ELR (cell line): Measurements from ENCODE around the gene CDC25B.
"Not testable (repeated sequence)": the region's sequence is repeated elsewhere in the genome, so short reads cannot be mapped to it uniquely, and the experiment has no call there.

Experiments used
- DNase-seq: peaks from one replicate; pipeline ENCODE4 v3.0.0-alpha.2; 2015; ENCODE audit warnings: low read depth

The CDC25B gene

DNA sequence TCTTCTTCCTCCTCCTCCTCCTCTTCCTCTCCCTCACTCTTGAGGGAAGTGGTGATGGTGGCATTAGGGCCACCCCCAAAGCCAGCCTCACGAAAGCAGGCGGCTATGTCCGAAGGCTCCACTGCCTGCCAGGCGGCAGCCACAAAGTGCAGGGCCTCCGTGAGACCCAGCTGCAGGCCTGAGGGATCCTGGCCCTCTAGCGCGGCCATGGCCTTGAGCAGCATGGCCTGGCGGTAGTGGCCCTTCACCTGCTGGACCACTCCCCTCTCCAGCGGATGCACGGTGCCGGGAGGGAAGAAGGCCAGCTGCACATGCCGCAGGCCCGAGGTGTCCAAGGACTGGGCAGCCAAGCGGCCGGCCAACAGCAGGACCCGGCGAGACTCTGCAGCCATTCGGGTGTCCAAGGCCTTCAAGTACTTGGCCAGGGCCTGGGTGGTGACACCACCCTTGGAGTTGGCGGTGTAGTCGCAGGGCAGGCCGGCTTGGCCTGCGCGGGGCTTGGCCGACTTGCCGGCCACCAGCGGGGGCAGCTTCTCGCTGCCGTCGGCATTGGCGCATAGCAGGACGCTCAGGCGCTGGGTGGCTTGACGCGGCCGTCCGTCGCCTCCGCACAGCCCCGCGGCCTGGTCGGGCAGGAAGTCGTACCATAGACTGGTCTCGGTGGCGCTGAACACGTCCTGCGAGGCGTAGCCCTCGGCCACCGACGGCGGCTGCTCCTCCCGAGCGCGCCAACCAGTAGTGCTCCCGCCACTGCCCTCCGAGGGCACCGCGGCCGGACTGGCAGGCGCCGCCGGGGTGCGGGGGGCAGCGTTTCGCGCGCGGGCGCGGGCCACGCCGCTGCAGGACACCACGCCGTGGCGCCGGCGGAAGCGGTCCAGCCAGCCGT lies 10.6 kb upstream of the CDC25B start:
- peak; percentile 50 for DNase-seq

DNA sequence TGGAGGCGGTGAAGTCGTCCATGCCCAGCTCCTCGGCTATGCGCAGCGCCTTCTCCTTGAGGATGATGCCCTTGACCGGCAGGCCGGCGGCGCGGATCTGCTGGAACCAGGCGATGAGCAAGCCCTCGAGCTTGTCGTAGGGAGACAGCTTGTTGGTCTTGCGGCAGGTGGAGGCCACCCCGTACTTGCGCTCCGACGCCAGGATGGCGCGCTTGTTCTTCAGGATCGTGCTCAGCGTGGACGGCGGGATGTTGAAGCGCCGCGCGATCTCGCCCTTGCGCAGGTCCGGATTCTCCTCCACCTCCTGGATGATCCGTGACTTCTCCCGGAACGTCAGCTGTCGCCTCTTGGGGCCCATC lies 10.0 kb upstream of the CDC25B start:
- peak; percentile 72 for DNase-seq

DNA sequence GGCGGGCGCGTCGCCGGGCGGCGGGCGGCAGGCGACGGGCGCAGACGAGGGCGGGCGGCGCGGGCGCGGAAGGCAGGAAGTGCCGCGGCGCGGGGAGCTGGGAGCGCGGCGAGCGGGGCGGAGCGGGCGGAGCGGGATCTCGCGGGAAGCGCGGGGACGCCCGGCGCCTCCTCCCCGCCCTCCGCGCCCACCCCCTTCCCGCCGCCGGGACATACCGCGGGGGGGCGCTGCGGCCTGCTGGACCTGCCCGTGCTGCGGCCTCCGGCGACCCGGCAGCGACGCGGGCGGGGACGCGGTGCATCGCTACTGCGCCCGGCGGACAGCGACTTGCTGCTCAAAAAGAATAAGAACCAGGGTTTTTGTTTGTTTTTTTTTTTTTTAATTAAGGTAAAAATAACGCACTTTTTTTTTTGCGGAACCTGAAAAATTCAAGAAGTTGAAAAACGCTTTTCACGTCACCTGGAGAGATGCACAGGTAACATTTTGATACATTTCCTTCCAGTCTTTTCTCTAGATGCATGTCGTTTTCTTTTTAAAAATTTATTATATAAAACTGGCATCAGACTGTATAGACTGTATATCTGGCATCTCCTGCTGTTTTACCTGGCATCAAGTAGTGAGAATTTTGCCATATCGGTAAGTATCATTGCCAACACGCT lies 9.3 kb upstream of the CDC25B start, which contains the start of gene CENPB:
Gene CENPB (minus strand): TSS at position 76 of the 659 bp plus-strand sequence. CDS start 257 bp downstream, outside the sequence.
- DNase-seq, result peak; percentile 88

DNA sequence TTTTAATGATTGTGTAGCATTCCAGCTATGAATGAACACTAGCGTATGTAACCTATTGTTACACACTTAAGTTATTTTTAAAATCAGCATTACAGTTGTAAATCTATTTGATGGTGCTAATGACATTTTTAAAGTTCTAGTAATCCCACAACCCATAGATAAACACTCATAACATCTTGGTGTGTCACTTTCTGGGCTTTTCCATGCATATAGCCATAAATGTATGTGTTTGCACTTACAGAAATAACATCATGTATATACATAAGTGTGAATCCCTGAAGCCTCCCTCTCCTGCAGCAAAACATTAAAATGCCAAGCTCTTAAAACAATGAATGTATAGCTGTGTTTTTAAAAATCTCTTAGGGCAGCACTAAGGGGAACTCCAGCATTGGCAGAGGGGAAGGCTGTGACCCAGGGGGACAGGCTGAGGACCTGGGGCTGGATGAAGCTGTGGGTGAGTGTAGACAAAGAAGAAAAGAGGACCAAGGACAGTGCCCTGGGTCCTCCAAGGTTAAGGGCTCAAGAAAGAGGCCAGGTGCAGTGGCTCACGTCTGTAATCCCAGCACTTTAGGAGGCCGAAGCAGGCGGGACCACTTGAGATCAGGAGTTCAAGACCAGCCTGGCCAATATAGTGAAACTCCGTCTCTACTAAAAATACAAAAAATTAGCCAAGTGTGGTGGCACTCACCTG lies 8.6 kb upstream of the CDC25B start:
- peak; percentile 20 for DNase-seq

DNA sequence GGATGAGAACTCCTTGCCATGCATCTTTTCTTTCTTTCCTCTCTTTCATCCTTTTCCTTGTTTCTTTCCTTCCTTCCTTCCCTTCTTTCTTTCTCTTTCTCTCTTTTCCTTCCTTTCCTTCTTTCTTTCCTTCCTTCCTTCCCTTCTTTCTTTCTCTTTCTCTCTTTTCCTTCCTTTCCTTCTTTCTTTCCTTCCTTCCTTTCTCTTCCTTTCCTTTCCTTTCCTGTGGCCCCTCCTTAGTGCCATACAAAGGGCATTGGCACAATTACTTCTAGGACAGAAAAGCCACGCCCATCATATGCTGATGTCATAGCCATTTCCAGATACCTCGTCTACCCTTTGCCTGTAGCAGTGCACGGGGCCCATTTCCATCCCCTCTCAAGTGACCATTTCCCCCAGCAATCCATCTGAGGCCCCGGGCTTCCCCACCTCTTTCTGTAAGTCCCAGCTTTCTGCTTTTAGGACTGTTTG lies 7.4 kb upstream of the CDC25B start:
- DNase-seq, result peak; percentile 46

DNA sequence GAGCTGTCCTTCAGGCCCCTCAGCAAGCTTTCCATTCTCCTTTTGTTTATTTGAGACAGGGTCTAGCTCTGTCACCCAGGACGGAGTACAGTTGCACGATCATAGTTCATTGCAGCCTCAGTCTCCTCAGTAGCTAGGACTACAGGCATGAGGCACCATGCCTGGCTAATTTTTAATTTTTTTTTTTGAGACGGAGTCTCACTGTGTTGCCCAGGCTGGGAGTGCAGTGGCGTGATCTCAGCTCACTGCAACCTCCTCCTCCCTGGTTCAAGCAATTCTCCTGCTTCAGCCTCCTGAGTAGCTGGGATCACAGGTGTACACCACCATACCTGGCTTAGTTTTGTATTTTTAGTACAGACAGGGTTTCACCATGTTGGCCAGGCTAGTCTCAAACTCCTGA lies 6.9 kb upstream of the CDC25B start:
- DNase-seq, result not testable (repeated sequence)

DNA sequence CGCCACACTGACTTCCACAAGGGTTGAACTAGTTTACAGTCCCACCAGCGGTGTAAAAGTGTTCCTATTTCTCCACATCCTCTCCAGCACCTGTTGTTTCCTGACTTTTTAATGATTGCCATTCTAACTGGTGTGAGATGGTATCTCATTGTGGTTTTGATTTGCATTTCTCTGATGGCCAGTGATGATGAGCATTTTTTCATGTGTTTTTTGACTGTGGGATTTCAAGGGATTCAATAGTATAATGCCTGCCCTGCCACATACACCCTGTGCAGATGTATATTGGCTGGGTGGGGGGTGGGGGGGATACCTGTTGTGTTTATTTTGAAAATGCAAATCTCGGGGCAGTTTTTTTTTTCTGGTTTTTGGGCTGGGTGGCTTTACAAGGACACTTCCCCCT lies 1.9 kb upstream of the CDC25B start:
- DNase-seq, result not testable (repeated sequence)

DNA sequence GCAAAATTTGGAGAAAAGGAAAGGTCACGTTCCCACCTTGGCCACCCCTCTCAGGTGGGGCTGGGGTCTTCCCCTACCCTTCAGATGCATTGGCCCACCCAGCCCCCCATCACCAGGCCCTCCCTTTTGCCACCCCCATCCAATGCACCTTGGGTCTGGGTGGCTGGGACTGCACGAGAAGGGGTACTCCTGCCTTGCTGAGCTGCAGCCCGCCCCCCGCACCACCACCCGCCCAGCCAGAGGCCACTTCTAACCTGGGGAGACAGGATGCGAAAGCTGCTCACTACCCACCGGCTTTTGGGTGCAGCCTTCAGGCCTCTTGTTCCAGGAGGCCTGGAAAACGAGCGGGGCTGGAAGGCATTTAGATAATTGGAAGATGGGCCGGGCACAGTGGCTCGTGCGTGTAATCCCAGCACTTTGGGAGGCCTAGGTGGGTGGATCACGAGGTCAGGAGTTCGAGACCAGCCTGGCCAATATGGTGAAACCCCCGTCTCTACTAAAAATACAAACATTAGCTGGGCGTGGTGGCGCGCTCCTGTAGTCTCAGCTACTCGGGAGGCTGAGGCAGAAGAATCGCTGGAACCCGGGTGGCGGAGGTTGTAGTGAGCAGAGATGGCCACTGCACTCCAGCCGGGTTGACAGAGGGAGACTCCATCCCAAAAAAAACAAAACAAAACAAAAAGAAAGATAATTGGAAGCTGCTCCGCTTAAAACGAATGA lies 1.2 kb upstream of the CDC25B start:
- DNase-seq, result no peak

DNA sequence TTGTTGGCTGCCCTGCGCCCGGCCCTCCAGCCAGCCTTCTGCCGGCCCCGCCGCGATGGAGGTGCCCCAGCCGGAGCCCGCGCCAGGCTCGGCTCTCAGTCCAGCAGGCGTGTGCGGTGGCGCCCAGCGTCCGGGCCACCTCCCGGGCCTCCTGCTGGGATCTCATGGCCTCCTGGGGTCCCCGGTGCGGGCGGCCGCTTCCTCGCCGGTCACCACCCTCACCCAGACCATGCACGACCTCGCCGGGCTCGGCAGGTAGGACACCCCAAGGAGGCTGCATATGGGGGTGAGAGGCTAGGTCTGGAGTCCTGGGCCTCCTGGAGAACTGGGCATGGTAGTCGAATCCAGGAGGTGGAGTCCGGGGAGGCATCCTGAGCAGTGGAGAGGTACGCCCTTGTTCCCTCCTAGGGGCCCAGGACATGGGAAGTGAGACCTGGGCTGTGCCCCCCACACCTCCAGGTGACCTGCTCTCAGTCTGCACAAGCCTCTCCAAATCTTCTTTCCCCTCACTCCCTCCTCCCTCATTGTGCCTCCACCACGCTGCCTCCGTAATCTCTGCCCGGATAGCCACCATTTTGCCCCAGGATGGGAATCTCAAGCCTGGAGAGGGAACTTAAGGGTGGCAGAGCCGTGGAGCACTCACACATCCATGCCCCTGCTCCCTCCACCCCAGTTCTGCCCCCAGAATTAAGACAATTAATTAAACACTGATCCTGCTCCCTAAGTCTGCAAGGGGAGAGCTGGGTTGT lies 541 bp downstream of the CDC25B start:
- DNase-seq, result peak; percentile 33

DNA sequence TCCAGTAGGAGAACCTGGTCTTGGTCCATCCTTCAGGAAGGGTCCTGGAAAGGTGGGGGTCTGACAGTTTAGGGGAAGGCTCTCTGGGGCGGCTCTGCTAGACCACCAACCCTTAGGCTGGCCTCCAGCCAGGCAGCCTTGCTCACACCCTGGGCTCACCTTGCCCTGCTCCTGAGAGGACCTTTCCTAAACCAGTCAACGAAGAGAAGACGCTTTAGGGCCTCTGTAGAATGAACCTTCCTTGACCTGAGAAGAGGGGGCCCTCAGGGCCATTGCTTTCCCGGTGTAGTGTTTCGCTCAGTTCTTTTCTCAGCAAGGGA lies 1.1 kb downstream of the CDC25B start:
- DNase-seq, result no peak

DNA sequence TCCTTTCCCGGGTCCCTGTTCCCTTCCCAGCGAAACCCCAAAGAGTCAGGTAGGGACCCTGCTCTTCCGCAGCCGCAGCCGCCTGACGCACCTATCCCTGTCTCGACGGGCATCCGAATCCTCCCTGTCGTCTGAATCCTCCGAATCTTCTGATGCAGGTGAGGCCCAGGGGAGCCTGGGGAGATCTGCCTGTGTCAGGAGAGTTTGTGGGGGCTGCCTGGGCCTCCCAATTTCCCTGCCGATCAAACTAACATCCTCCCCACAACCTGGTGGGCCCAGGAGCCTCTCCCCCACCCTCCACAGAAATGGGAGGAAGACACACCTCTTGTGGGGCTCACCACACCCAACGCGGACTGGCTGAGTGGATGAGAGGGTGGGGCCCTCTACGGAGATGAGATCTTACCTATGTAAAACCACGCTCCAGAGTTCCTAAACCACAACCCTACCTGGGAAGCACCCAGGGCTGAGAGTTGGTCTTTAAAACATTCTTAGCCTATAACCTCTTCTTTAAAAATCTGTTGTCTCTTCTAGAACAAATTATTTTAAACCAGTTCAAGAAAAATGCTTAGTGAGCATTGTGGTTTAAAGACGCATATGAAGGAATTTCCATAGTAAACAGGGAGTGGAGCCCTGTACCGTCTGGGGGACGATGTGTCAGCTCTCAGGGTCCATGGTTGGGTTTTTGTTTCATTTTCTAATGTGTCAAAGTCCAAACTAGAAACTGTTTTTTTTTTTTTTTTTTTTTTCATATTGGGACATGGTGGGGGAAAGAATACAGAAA lies 1.7 kb downstream of the CDC25B start:
- DNase-seq, result peak; percentile 72

DNA sequence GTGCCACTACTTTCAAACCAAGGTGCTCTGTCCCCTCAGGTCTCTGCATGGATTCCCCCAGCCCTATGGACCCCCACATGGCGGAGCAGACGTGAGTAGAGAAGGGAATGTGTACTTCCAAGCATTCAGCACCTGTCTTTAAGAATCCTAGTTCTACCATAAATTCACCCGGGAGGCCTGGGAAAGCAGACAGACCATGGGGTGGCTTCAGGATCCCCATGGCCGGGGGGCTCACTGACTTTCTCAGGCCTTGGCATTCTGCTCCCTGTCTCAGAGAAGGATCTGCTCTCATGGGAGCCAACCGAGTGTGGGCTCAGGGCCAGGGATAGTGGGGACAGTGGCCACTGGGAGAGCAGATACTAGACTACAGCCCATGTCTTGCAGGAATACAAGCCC lies 2.3 kb downstream of the CDC25B start:
- DNase-seq, result no peak

DNA sequence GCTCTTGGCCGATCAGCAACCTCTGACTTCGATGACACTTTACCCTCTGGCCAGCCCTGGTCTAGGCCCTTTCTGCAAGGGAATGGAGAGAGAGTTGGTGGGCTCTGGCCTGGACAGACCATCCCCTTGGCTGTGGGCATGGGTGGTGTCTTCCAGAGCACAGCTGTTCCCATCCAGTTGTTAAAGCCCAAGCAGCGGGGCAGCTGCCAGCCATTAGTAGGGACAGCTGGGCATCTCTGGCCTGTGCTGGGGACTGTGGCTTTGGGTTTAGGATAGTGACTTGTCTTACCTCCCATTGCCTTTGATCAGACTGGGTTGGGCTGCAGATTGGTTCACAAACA lies 2.8 kb downstream of the CDC25B start:
- DNase-seq, result no peak

DNA sequence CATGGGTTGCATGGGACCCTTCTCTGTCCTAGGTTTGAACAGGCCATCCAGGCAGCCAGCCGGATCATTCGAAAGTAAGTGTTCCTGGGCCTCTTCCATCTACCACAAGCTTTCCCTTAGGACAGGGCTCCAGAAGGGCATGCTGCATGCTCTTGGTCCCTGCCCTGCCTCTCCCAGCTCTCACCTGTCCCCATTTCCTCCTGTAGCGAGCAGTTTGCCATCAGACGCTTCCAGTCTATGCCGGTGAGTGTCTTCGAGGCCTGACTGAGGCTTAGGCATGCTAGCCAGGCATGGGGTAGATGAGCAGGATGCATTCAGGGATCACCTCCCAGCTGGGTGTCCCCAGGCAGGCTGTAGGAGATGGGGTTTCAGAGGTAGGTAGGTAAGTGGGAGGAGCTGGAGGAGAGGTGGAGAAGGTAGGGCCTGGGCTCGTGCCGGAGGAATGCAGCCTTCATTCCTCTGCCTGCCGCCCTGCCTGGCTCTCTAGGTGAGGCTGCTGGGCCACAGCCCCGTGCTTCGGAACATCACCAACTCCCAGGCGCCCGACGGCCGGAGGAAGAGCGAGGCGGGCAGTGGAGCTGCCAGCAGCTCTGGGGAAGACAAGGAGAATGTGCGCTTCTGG lies 4.3 kb downstream of the CDC25B start:
- no peak for DNase-seq

DNA sequence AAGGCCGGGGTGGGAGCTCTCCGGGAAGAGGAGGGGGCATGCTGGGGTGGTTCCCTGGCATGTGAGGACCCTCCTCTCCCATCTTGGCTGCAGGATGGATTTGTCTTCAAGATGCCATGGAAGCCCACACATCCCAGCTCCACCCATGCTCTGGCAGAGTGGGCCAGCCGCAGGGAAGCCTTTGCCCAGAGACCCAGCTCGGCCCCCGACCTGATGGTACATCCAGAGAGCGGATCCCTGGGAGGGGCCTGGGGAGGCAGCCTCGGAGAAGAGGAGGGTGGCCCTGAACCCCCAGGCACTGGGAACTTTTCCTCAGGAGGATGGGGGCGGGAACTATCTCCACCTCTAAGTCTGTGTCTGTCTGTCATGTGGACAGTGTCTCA lies 4.8 kb downstream of the CDC25B start:
- no peak for DNase-seq

DNA sequence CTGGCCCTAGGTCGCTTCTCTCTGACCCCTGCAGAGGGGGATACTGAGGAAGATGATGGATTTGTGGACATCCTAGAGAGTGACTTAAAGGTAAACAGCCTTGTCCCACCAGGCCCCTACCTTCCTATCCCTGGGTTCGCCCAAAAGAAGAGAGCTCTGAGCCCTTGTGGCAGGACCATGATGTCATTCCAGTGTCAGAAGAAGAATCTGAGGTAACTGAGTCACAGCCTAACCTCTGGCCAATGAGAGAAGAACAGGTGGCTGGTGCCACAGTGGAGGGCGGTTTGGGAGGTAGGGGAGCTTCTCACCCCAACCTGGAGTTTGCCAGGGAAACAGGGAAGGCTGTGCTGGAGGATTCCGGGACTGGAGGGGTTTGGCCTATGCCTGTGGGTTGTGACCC lies 5.2 kb downstream of the CDC25B start:
- no peak for DNase-seq

DNA sequence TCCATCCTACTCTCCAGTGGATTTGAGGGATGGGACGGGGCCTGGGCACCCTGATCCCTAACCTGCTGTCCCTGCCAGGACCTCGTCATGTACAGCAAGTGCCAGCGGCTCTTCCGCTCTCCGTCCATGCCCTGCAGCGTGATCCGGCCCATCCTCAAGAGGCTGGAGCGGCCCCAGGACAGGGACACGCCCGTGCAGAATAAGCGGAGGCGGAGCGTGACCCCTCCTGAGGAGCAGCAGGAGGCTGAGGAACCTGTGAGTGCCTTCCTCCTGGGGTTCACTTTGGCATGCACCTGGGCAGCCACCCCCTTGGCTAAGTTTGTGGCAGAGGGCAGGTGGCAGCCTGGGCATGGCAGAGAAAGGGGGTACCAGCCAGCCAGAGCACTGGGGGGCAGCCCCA lies 5.7 kb downstream of the CDC25B start:
- no peak for DNase-seq

DNA sequence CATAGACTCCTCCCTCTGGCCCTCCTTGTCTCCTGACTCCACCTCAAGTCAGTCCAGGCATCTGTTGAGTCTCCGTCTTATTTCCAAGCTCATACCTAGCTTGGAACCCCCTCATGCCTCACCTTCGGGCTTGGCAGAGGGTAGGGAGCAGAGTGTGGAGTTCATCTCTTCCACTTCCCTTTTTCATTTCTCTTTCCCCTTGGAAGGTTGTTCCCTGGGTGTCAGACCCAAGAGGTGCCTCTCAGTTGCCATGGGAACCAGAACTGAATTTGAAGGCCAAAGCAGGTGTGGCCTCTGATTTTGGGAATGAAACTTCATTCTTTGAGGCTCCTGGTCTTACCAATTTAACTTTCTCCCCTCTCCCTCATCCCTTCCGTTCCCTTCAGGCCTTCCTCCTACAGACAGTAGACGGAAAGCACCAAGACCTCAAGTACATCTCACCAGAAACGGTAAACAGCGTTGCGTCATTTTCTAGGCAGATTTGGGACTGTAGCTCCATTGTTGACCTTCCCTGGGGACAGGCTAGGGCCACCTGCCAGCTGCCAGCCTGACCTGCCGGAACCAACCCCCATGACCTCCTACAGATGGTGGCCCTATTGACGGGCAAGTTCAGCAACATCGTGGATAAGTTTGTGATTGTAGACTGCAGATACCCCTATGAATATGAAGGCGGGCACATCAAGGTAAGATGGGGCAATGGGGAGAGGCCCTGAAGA lies 6.6 kb downstream of the CDC25B start:
- DNase-seq, result no peak

DNA sequence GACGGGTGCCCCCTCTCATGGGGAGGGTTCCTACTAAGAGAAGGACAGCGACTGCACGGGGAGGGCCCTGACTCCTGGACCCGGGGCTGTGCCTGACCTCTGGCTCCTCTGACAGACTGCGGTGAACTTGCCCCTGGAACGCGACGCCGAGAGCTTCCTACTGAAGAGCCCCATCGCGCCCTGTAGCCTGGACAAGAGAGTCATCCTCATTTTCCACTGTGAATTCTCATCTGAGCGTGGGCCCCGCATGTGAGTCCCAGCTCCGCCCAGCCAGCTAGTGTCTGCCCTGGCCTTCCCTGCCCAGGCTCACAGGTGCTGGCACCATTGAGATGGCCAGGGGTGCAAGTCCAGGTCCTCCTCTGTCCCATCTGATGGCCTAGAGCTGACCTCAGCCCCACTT lies 7.2 kb downstream of the CDC25B start:
- no peak for DNase-seq

DNA sequence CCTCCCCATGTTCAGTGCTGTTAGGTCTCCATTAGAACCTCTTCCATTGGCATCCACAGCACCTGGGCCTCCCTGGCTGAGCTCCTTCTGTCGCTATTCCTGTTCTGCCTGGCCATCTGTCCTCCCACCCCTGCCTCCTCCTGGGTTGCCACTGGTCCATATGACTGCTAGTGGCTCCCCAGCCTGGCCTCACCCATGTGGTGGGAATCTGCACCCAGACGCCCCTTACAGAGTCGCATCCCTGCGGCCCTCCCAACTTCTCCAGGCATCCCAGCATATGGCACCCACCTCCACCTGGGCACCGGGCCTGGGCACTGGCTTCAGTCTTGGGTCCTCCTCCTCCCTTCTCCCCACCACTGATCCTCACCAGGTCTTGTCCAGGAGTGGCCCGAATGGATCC lies 7.7 kb downstream of the CDC25B start:
- no peak for DNase-seq
